IMR-90 (cell line): Measurements from ENCODE around the gene TOPORS. TPM values are rescaled to one million over a fixed set of nuclear protein-coding genes. Genes with fewer than 3 reads are reported as not detected.

ENCODE experiments used
- ATAC-seq: fragments of 200-7000 bp; cut with Tn5 transposase; 2 replicates; pipeline ENCODE4 v1.9.1; 2020; ENCODE audit warnings: low read depth, mild to moderate bottlenecking, moderate library complexity
- BruUV-seq: library from RNA; stranded (reverse); fragments of 400-500 nt; replicated peaks from 2 replicates; lab custom pipeline; 2021; lab: Mats Ljungman, UMichigan
- CTCF ChIA-PET: fragments of 300-600 bp; formaldehyde crosslinking; extraction: SDS; loops from one replicate; lab custom pipeline; 2021; ENCODE audit warnings: antibody characterized with exemption; lab: Yijun Ruan, JAX
- POLR2A ChIA-PET: fragments of 300-600 bp; sonication (Branson Sonifier 250); formaldehyde crosslinking; loops from one replicate; lab custom pipeline; 2022; ENCODE audit warnings: antibody characterized with exemption; ENCODE audit not compliant: unreplicated experiment; lab: Charles Lee
- DNase-seq: peaks from one replicate; pipeline ENCODE4 v3.0.0; 2013
- H2AFZ ChIP-seq: replicated peaks from 2 replicates; pipeline ENCODE3; 2013; ENCODE audit warnings: low read length, mild to moderate bottlenecking; ENCODE audit not compliant: poor library complexity
- H2AK5ac ChIP-seq: 2 replicates; pipeline ENCODE4 v1.6.1; 2013; ENCODE audit warnings: low read depth, low read length, inconsistent platforms
- H2AK9ac ChIP-seq: replicated peaks from 2 replicates; pipeline ENCODE3; 2013; ENCODE audit warnings: mild to moderate bottlenecking, low read depth, low read length, moderate library complexity; ENCODE audit not compliant: poor library complexity
- H2BK120ac ChIP-seq: 2 replicates; pipeline ENCODE4 v1.6.1; 2013; ENCODE audit warnings: low read depth, low read length, inconsistent platforms
- H2BK15ac ChIP-seq: 3 replicates; pipeline ENCODE4 v1.6.1; 2013; ENCODE audit warnings: low read depth, low read length, inconsistent platforms
- H2BK20ac ChIP-seq: 2 replicates; pipeline ENCODE4 v1.6.1; 2013; ENCODE audit warnings: low read depth, mild to moderate bottlenecking, inconsistent platforms, low read length, moderate library complexity
- H2BK5ac ChIP-seq: 2 replicates; pipeline ENCODE4 v1.6.1; 2013; ENCODE audit warnings: mild to moderate bottlenecking, low read depth, low read length, inconsistent platforms; ENCODE audit not compliant: poor library complexity, severe bottlenecking
- H3K14ac ChIP-seq: replicated peaks from 2 replicates; pipeline ENCODE4 v1.6.1; 2013; ENCODE audit warnings: low read depth, low read length, inconsistent platforms
- H3K18ac ChIP-seq: 2 replicates; pipeline ENCODE4 v1.6.1; 2013; ENCODE audit warnings: low read depth, low read length, control low read depth
- H3K23ac ChIP-seq: 2 replicates; pipeline ENCODE4 v1.6.1; 2013; ENCODE audit warnings: low read depth, low read length, inconsistent platforms
- H3K27ac ChIP-seq: 2 replicates; pipeline ENCODE4 v1.5.1; 2013; ENCODE audit warnings: mild to moderate bottlenecking, control low read depth, low read length; ENCODE audit not compliant: insufficient read depth
- H3K27me3 ChIP-seq: 2 replicates; pipeline ENCODE4 v1.6.1; 2013; ENCODE audit warnings: low read length; ENCODE audit not compliant: control insufficient read depth, insufficient read depth
- H3K36me3 ChIP-seq: 2 replicates; pipeline ENCODE4 v1.6.1; 2013; ENCODE audit warnings: low read length, mixed read lengths; ENCODE audit not compliant: control insufficient read depth, insufficient read depth
- H3K4ac ChIP-seq: 2 replicates; pipeline ENCODE4 v1.6.1; 2013; ENCODE audit warnings: low read depth, low read length, inconsistent platforms
- H3K4me1 ChIP-seq: 2 replicates; pipeline ENCODE4 v1.6.1; 2013; ENCODE audit warnings: low read length, mixed read lengths; ENCODE audit not compliant: control insufficient read depth, insufficient read depth
- H3K4me2 ChIP-seq: 2 replicates; pipeline ENCODE4 v1.6.1; 2013; ENCODE audit warnings: low read depth, mild to moderate bottlenecking, control low read depth, low read length, moderate library complexity
- H3K4me3 ChIP-seq: 2 replicates; pipeline ENCODE4 v1.5.1; 2013; ENCODE audit warnings: low read depth, mild to moderate bottlenecking, control low read depth, low read length, moderate library complexity; ENCODE audit not compliant: insufficient read depth
- H3K56ac ChIP-seq: 2 replicates; pipeline ENCODE4 v1.6.1; 2013; ENCODE audit warnings: low read length, inconsistent platforms; ENCODE audit not compliant: insufficient read depth; ENCODE audit errors: extremely low read depth
- H3K79me1 ChIP-seq, 2 experiments: 2 replicates each; pipeline ENCODE4 v1.6.1; 2013; ENCODE audit warnings: low read length in 2 of 2, inconsistent platforms in 1 of 2, low read depth in 1 of 2
- H3K9ac ChIP-seq: 2 replicates; pipeline ENCODE4 v1.6.1; 2013; ENCODE audit warnings: low read depth, low read length, control low read depth
- H3K9me1 ChIP-seq: 2 replicates; pipeline ENCODE4 v1.6.1; 2013; ENCODE audit warnings: low read length, inconsistent platforms; ENCODE audit not compliant: insufficient read depth
- H3K9me3 ChIP-seq: 2 replicates; pipeline ENCODE4 v1.6.1; 2013; ENCODE audit warnings: low read length; ENCODE audit not compliant: control insufficient read depth, insufficient read depth
- H4K20me1 ChIP-seq: 2 replicates; pipeline ENCODE4 v1.6.1; 2013; ENCODE audit warnings: low read length, inconsistent platforms; ENCODE audit not compliant: insufficient read depth
- H4K5ac ChIP-seq: 2 replicates; pipeline ENCODE4 v1.6.1; 2013; ENCODE audit warnings: mild to moderate bottlenecking, low read depth, low read length, control low read depth
- H4K8ac ChIP-seq, 2 experiments: 2 replicates each; pipeline ENCODE4 v1.6.1; 2013; ENCODE audit warnings: low read depth in 2 of 2, low read length in 2 of 2, control low read depth in 1 of 2, inconsistent platforms in 1 of 2
- H4K91ac ChIP-seq: 2 replicates; pipeline ENCODE4 v1.6.1; 2013; ENCODE audit warnings: low read depth, low read length, inconsistent platforms; ENCODE audit not compliant: insufficient read depth
- BHLHE40 ChIP-seq: fragments of 150-350 bp; IDR thresholded peaks from 2 replicates; pipeline ENCODE4 v1.6.1; 2016; ENCODE audit warnings: mild to moderate bottlenecking, low read depth, low read length
- CEBPB ChIP-seq: IDR thresholded peaks from 2 replicates; pipeline ENCODE4 v1.6.1; 2012; ENCODE audit warnings: low read depth, low read length, improper control_type of control experiment
- CHD1 ChIP-seq: IDR thresholded peaks from 2 replicates; pipeline ENCODE4 v1.6.1; 2012; ENCODE audit warnings: low read depth, low read length, improper control_type of control experiment
- CTCF ChIP-seq: conservative IDR thresholded peaks from 2 replicates; pipeline ENCODE4 v1.5.1; 2012; ENCODE audit warnings: mild to moderate bottlenecking, low read depth, low read length, improper control_type of control experiment
- ELK1 ChIP-seq: fragments of 150-350 bp; IDR thresholded peaks from 2 replicates; pipeline ENCODE4 v1.6.1; 2016; ENCODE audit warnings: low read depth, mild to moderate bottlenecking, low read length, moderate library complexity, borderline replicate concordance
- FOS ChIP-seq: fragments of 150-350 bp; IDR thresholded peaks from 2 replicates; pipeline ENCODE4 v1.6.1; 2016; ENCODE audit warnings: low read depth, low read length
- MAZ ChIP-seq: IDR thresholded peaks from 2 replicates; pipeline ENCODE4 v1.6.1; 2012; ENCODE audit warnings: low read depth, mild to moderate bottlenecking, low read length, improper control_type of control experiment, moderate library complexity, borderline replicate concordance
- MXI1 ChIP-seq: IDR thresholded peaks from 2 replicates; pipeline ENCODE4 v1.6.1; 2012; ENCODE audit warnings: low read depth, mild to moderate bottlenecking, low read length, moderate library complexity, borderline replicate concordance
- POLR2A ChIP-seq: IDR thresholded peaks from 2 replicates; pipeline ENCODE4 v1.6.1; 2012; ENCODE audit warnings: mild to moderate bottlenecking, low read depth, low read length
- RAD21 ChIP-seq: IDR thresholded peaks from 2 replicates; pipeline ENCODE4 v1.6.1; 2012; ENCODE audit warnings: low read length, improper control_type of control experiment
- SMC3 ChIP-seq: fragments of 150-350 bp; IDR thresholded peaks from 2 replicates; pipeline ENCODE4 v1.6.1; 2016; ENCODE audit warnings: low read depth, mild to moderate bottlenecking, antibody characterized with exemption, low read length, moderate library complexity
- USF2 ChIP-seq: fragments of 150-350 bp; IDR thresholded peaks from 2 replicates; pipeline ENCODE4 v1.6.1; 2017; ENCODE audit warnings: mild to moderate bottlenecking, antibody characterized with exemption, low read length, low read depth
- WGBS, 2 experiments: methylation state at CpG; one replicate each; pipeline versions ENCODE4 v1.1.5 to v1.1.7; 2013; ENCODE audit warnings: missing lambda C conversion rate in 2 of 2; ENCODE audit not compliant: insufficient read length in 1 of 2; ENCODE audit errors: extremely low coverage in 2 of 2; 5-methylcytosine and 5-hydroxymethylcytosine counted together
- dilution Hi-C: fragments of 300-500 bp; cut with HindIII; formaldehyde crosslinking; loops from one replicate; pipeline ENCODE4 v1.14.3; 2018; ENCODE audit warnings: low sequenced_read_pairs; ENCODE audit not compliant: unreplicated experiment
- in situ Hi-C: fragments of 300-500 bp; cut with MboI; formaldehyde crosslinking; loops from 3 replicates; pipeline ENCODE4 v1.14.3; 2019; ENCODE audit warnings: low sequenced_read_pairs, inconsistent platforms, mixed read lengths
- intact Hi-C: fragments of 100-400 bp; cut with micrococcal nuclease; formaldehyde crosslinking; loops from 2 replicates; pipeline ENCODE4 v1.10.0; 2022
- polyA plus RNA-seq, 3 experiments: library from polyadenylated mRNA; depleted of rRNA; stranded (reverse); fragments of >200 nt; gene quantifications; 2 replicates each; pipeline ENCODE4 v1.2.3, GENCODE V29; 2012; ENCODE audit warnings: low replicate concordance in 1 of 3
- total RNA-seq: library from RNA; depleted of rRNA; stranded (reverse); fragments of >200 nt; gene quantifications from 2 replicates; pipeline ENCODE4 v1.2.3, GENCODE V29; 2012

TOPORS gene
- total and polyA plus RNA-seq, 2 of the 4 experiments (the other 2 are of a cell fraction) = 7.4 to 27.8 TPM

- Histone ChIP-seq H2BK120ac (no peak overlapping the region), H3K14ac (no peak overlapping the region), H2BK15ac (no peak overlapping the region), H3K9ac (no peak overlapping the region), H2BK5ac (no peak overlapping the region), H3K56ac (no peak overlapping the region), H3K4ac (no peak overlapping the region), H4K8ac (no peak overlapping the region), H3K79me1 (peaks cover 13 to 19% of the 10 kb centered on the region in 2 experiments; a peak in 3 of 4 replicates), H2AK5ac (no peak overlapping the region), H4K20me1 (no peaks in the 10 kb centered on the region; the same call in 1 of the 2 replicates), H4K91ac (no peak overlapping the region), H3K36me3 (peaks cover 5% of the 10 kb centered on the region; the same call in 1 of the 2 replicates), H4K5ac (no peak overlapping the region), H3K27me3 (no peaks in the 10 kb centered on the region), H3K4me3 (no peak overlapping the region), H3K9me1 (0 out of 2 replicates have a peak, but pooled peaks cover under 1% of the 10 kb centered on the region), H3K18ac (no peak overlapping the region), H3K4me1 (no peaks in the 10 kb centered on the region), H2AK9ac (no peak overlapping the region), H2BK20ac (no peak overlapping the region), H3K27ac (no peak overlapping the region), H3K4me2 (no peak overlapping the region), H2AFZ (no peak overlapping the region), H3K23ac (no peak overlapping the region), H3K9me3 (no peaks in the 10 kb centered on the region)
- no peak for TF ChIP-seq POLR2A
- TF ChIP-seq CEBPB = no peak
- TF ChIP-seq ELK1 = no peak
- no peak for TF ChIP-seq SMC3
- no peak for TF ChIP-seq CHD1
- no peak for TF ChIP-seq MAZ
- no peak for TF ChIP-seq BHLHE40
- no peak for TF ChIP-seq MXI1
- TF ChIP-seq RAD21 = no peak
- TF ChIP-seq USF2 = no peak
- no peak for TF ChIP-seq CTCF
- no peak for TF ChIP-seq FOS
- dilution Hi-C loops = no loop called here
- ATAC-seq = no peak
- ChIA-PET CTCF (no interaction called here), POLR2A (no interaction called here)
- 77% methylated on average over 3 of the region's 3 CpGs; no CpG with 5 or more reads in 1 of the 2 experiments for WGBS, 2 experiments
- BruUV-seq = no TSS peak
- DNase-seq = no peak
- intact Hi-C loops = no loop called here
- in situ Hi-C loops = no loop called here
These were observed 49.4 kb downstream of the TOPORS start for GRCh38 chr9:32503008-32503407.
